ENCODE results near the gene FXR2. TPM values are rescaled to one million over a fixed set of nuclear protein-coding genes. Genes with fewer than 3 reads are reported as not detected.
A peak's percentile ranks its signal among the peaks of the same experiment; 100 is the strongest.

The FXR2 gene
- total and polyA plus RNA-seq, 9 of the 15 experiments (the other 6 are each of a cell fraction or from before 2014, with no cell fraction given) = 2.0 to 49.3 (median 24.5) TPM

DNA sequence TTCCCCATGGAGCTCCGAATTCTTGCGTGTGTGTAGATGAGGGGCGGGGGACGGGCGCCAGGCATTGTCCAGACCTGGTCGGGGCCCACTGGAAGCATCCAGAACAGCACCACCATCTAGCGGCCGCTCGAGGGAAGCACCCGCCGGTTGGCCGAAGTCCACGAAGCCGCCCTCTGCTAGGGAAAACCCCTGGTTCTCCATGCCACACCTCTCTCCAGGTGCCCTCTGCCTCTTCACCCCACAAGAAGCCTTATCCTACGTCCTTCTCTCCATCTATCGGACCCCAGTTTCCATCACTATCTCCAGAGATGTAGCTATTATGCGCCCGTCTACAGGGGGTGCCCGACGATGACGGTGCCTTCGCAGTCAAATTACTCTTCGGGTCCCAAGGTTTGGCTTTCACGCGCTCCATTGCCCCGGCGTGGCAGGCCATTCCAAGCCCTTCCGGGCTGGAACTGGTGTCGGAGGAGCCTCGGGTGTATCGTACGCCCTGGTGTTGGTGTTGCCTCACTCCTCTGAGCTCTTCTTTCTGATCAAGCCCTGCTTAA, 53.6 kb downstream of the FXR2 start (continued):
- no peak for TF ChIP-seq NFYB (IDR thresholded peaks at IDR 0.05; ENCODE audit: extremely low read depth, insufficient read length)
- TF ChIP-seq ZNF263 (CRISPR knock-in tag; IDR thresholded peaks at IDR 0.05; ENCODE audit: borderline replicate concordance) = 0 out of 2 replicates have a peak, but pooled peaks have one; percentile 11
- TF ChIP-seq MYBL2 (IDR thresholded peaks at IDR 0.05; ENCODE audit: low read depth) = no peak
- TF ChIP-seq MYBL2 (CRISPR knock-in tag; IDR thresholded peaks at IDR 0.05; ENCODE audit: borderline replicate concordance) = no peak
- TF ChIP-seq ZNF436 (CRISPR knock-in tag; IDR thresholded peaks at IDR 0.05) = no peak
- TF ChIP-seq CREB1 (IDR thresholded peaks at IDR 0.05) = 0 out of 2 replicates have a peak, but pooled peaks have one; percentile 19
- TF ChIP-seq CREB1 (CRISPR knock-in tag; IDR thresholded peaks at IDR 0.05) = peak; percentile 29; the same call in 1 of the 2 replicates
- TF ChIP-seq SMC3 (conservative IDR thresholded peaks at IDR 0.05; ENCODE audit: insufficient read depth, low read depth, low read length) = peak; percentile 63; the same call in 1 of the 2 replicates
- TF ChIP-seq CBX3 (IDR thresholded peaks at IDR 0.05; ENCODE audit: borderline replicate concordance in 1 of 2, low read length in 2 of 2) = no peak
- TF ChIP-seq CCNT2 (IDR thresholded peaks at IDR 0.05; ENCODE audit: borderline replicate concordance, extremely low read depth, insufficient read length, low read depth, low read length) = no peak
- TF ChIP-seq NCOA4 (IDR thresholded peaks at IDR 0.05; ENCODE audit: partially characterized antibody) = no peak
- no peak for TF ChIP-seq NFXL1 (CRISPR knock-in tag; IDR thresholded peaks at IDR 0.05)
- no peak for TF ChIP-seq CBFA2T3 (IDR thresholded peaks at IDR 0.05)
- TF ChIP-seq NFE2 (IDR thresholded peaks at IDR 0.05; ENCODE audit: low read depth) = no peak
- TF ChIP-seq PHF21A (IDR thresholded peaks at IDR 0.05; ENCODE audit: borderline replicate concordance, low read depth) = no peak
- TF ChIP-seq ZNF239 (CRISPR knock-in tag; IDR thresholded peaks at IDR 0.05) = no peak
- no peak for TF ChIP-seq KLF1 (tag; IDR thresholded peaks at IDR 0.05)
- TF ChIP-seq ZBTB2 (IDR thresholded peaks at IDR 0.05) = no peak
- TF ChIP-seq STAT5B (CRISPR knock-in tag; IDR thresholded peaks at IDR 0.05) = no peak
- TF ChIP-seq EZH2 (IDR thresholded peaks at IDR 0.05; ENCODE audit: borderline replicate concordance, low read depth, low read length) = no peak
- no peak for TF ChIP-seq SNRNP70 (optimal IDR thresholded peaks at IDR 0.05; ENCODE audit: low read depth, low read length)
- TF ChIP-seq NFIX (CRISPR knock-in tag; IDR thresholded peaks at IDR 0.05; ENCODE audit: low read depth) = no peak
- no peak for TF ChIP-seq PTBP1 (IDR thresholded peaks at IDR 0.05; ENCODE audit: low read depth, low read length)
- no peak for TF ChIP-seq HSF4 (CRISPR knock-in tag; IDR thresholded peaks at IDR 0.05; ENCODE audit: borderline replicate concordance)
- no peak; the same call in 1 of the 2 replicates for TF ChIP-seq GTF2E2 (tag; IDR thresholded peaks at IDR 0.05)
- TF ChIP-seq RBM22 (IDR thresholded peaks at IDR 0.05; ENCODE audit: low read depth, low read length, poor library complexity, severe bottlenecking) = no peak
- TF ChIP-seq ZKSCAN8 (CRISPR knock-in tag; IDR thresholded peaks at IDR 0.05) = no peak
- TF ChIP-seq, protein P1, sequence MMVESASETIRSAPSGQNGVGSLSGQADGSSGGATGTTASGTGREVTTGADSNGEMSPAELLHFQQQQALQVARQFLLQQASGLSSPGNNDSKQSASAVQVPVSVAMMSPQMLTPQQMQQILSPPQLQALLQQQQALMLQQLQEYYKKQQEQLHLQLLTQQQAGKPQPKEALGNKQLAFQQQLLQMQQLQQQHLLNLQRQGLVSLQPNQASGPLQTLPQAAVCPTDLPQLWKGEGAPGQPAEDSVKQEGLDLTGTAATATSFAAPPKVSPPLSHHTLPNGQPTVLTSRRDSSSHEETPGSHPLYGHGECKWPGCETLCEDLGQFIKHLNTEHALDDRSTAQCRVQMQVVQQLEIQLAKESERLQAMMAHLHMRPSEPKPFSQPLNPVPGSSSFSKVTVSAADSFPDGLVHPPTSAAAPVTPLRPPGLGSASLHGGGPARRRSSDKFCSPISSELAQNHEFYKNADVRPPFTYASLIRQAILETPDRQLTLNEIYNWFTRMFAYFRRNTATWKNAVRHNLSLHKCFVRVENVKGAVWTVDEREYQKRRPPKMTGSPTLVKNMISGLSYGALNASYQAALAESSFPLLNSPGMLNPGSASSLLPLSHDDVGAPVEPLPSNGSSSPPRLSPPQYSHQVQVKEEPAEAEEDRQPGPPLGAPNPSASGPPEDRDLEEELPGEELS (CRISPR knock-in tag; IDR thresholded peaks at IDR 0.05; ENCODE audit: borderline replicate concordance) = no peak
- peak; percentile 69 for TF ChIP-seq NFIC (IDR thresholded peaks at IDR 0.05)

Measured in K562 (cell line).